Small intestine (tissue), 7 donors: ENCODE measurements around the gene TAOK1. TPM values are rescaled to one million over a fixed set of nuclear protein-coding genes. Genes with fewer than 3 reads are reported as not detected.

ENCODE experiments used
- DNase-seq, 2 donors: peaks; one replicate each; pipeline versions ENCODE4 v3.0.0 to v3.0.0-alpha.2; 2013
- FAIRE-seq: peaks from 2 replicates; lab custom pipeline; 2012; peaks lifted over from hg19 to GRCh38; lab: Jason Lieb, UNC
- H3K27ac ChIP-seq, 3 donors: one replicate each; pipeline ENCODE4 v1.5.1; 2013; ENCODE audit warnings: low read length in 2 of 3, mild to moderate bottlenecking in 2 of 3, control low read depth in 1 of 3, inconsistent platforms in 1 of 3, low read depth in 1 of 3, moderate library complexity in 1 of 3
- H3K27me3 ChIP-seq, 3 donors: one replicate each; pipeline ENCODE4 v1.6.1; 2013; ENCODE audit warnings: low read length in 3 of 3, inconsistent platforms in 1 of 3; ENCODE audit not compliant: control insufficient read depth in 3 of 3, insufficient read depth in 3 of 3
- H3K36me3 ChIP-seq, 3 donors: one replicate each; pipeline ENCODE4 v1.6.1; 2013; ENCODE audit warnings: low read length in 3 of 3, inconsistent platforms in 1 of 3, low read depth in 1 of 3, mild to moderate bottlenecking in 1 of 3, moderate library complexity in 1 of 3; ENCODE audit not compliant: control insufficient read depth in 3 of 3, insufficient read depth in 2 of 3
- H3K4me1 ChIP-seq, 3 donors: one replicate each; pipeline ENCODE4 v1.6.1; 2013; ENCODE audit warnings: low read length in 2 of 3, inconsistent platforms in 1 of 3, low read depth in 1 of 3, mild to moderate bottlenecking in 1 of 3, moderate library complexity in 1 of 3; ENCODE audit not compliant: control insufficient read depth in 3 of 3, insufficient read depth in 2 of 3
- H3K4me3 ChIP-seq, 3 donors: one replicate each; pipeline ENCODE4 v1.5.1; 2013; ENCODE audit warnings: low read length in 3 of 3, control low read depth in 1 of 3, inconsistent platforms in 1 of 3, low read depth in 1 of 3, mild to moderate bottlenecking in 1 of 3, moderate library complexity in 1 of 3
- H3K9me3 ChIP-seq, 2 donors: one replicate each; pipeline ENCODE4 v1.6.1; 2013; ENCODE audit warnings: low read depth in 1 of 2, low read length in 1 of 2; ENCODE audit not compliant: control insufficient read depth in 2 of 2, insufficient read depth in 1 of 2
- WGBS, 3 donors: extraction: QIAGEN DNeasy Blood & Tissue Kit; methylation state at CpG; one replicate each; pipeline ENCODE4 v1.1.7; 2013; 5-methylcytosine and 5-hydroxymethylcytosine counted together
- polyA plus RNA-seq, 4 donors: library from polyadenylated mRNA; stranded (reverse) in 3 of 4; unstranded in 1 of 4; fragments of 200-250 nt in 3 of 4; fragments of 120-200 nt in 1 of 4; gene quantifications; one replicate each; pipeline versions ENCODE4 v1.2.1 to v1.2.3, GENCODE V29; 2013
- donor health status: healthy with polysubstance abuse.
- donor health status: control.
- donor health status: control.
- donor health status: Bipolar disorder and iron deficiency.
- donor health status: healthy.

TAOK1 gene
- polyA plus RNA-seq, 4 donors, result 4.1 to 18.8 (median 5.9) TPM

DNA sequence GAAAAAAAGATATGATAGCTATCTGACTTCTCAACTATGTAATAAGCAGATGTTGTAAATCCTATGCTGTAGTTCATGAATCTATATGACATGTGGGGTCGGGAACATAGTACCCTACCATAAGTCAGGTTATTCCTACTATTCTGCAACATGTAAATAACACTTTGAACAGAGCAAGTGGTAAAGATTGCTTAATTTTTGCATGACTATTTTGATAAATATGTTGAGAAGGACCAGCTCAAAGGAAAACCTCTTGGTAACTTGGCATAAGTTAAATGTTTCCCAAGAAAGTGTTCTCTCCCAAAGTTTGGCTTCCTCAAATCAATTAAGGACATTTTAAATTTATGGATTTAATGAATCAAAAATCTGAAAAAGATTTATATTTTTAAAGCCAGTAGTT lies 114.5 kb downstream of the TAOK1 start:
- DNase-seq (no peak), FAIRE-seq (no peak)
- no peak overlapping the region for H3K4me3 ChIP-seq
- peaks cover 9 to 44% (median 16%) of the 10 kb centered on the region in 3 donors for H3K36me3 ChIP-seq
- H3K4me1 ChIP-seq, result no peaks in the 10 kb centered on the region
- H3K9me3 ChIP-seq, result no peaks in the 10 kb centered on the region
- no peaks in the 10 kb centered on the region for H3K27me3 ChIP-seq
- 92 to 97% (median 94%) methylated on average over 1 of the region's 1 CpG for WGBS, 3 donors
- no peak overlapping the region for H3K27ac ChIP-seq

DNA sequence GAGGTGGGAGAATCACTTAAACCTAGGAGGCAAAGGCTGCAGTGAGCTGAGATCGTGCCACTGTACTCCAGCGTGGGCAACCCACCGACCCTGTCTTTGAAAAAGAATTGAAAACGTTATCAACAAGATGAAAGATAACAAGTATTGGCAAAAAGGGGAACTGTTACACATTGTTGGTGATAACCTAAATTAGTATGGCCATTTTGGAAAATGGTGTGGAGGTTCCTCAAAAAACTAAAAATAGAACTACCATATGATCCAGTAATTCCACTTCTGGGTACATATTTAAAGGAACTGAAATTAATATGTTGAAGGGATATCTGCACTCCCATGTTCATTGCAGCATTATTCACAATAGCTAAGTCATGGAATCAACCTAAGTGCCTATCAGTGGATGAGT lies 115.7 kb downstream of the TAOK1 start:
- H3K4me3 ChIP-seq, result no peak overlapping the region
- DNase-seq (no peak), FAIRE-seq (no peak)
- no peak overlapping the region for H3K27ac ChIP-seq
- H3K36me3 ChIP-seq, result peaks cover 9 to 46% (median 12%) of the 10 kb centered on the region in 3 donors
- H3K27me3 ChIP-seq, result no peaks in the 10 kb centered on the region
- 75 to 76% (median 75%) methylated on average over 4 of the region's 4 CpGs for whole genome bisulfite sequencing, 3 donors
- H3K4me1 ChIP-seq, result no peaks in the 10 kb centered on the region
- H3K9me3 ChIP-seq, result no peaks in the 10 kb centered on the region

DNA sequence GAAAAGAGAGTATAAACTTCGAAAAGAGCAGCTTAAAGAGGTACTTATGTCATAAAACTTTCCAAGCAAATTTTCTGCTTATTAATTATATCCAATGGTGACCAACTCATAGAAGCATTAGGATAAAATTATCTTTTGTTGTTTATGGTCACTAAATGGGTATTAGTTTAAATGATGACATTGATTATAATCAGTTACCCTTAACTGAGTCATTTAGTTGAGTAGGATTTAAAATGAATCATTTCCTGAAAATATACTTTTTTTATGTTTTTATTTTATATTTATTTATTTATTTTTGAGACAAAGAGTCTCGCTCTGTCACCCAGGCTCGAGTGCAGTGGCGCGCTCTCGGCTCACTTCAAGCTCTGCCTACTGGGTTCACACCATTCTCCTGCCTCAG lies 120.8 kb downstream of the TAOK1 start:
- peaks cover 8 to 51% (median 8%) of the 10 kb centered on the region in 3 donors for H3K36me3 ChIP-seq
- H3K4me3 ChIP-seq, result no peak overlapping the region
- no peak overlapping the region for H3K27ac ChIP-seq
- no peaks in the 10 kb centered on the region for H3K4me1 ChIP-seq
- H3K9me3 ChIP-seq, result no peaks in the 10 kb centered on the region
- no peaks in the 10 kb centered on the region for H3K27me3 ChIP-seq
- FAIRE-seq (no peak), DNase-seq (no peak)
- WGBS, 3 donors, result 96 to 99% (median 96%) methylated on average over 6 of the region's 6 CpGs

DNA sequence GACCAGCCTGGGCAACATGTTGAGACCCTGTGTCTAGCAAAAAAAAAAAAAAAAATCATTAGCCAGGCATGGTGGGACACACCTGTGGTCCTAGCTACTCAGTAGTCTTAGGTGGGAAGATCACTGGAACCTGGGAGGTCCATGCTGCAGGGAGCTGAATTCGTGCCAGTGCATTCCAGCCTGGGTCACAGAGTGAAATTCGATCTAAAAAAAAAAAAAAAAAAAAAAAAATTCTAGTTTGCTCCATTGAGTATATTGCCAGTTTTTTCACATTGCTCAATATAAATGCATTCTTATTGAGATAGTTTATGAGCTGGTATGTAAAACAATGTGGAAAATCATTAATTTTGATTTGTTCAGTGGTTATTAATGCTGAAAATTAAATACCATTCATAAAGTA lies 124.6 kb downstream of the TAOK1 start:
- Histone ChIP-seq H3K27ac (no peak overlapping the region), H3K4me1 (no peaks in the 10 kb centered on the region), H3K9me3 (no peaks in the 10 kb centered on the region), H3K36me3 (peaks cover 4 to 68% (median 5%) of the 10 kb centered on the region in 3 donors), H3K27me3 (no peaks in the 10 kb centered on the region), H3K4me3 (no peak overlapping the region)
- no peak for FAIRE-seq
- 77 to 97% (median 87%) methylated on average over 2 of the region's 2 CpGs for WGBS, 3 donors
- DNase-seq, result no peak

DNA sequence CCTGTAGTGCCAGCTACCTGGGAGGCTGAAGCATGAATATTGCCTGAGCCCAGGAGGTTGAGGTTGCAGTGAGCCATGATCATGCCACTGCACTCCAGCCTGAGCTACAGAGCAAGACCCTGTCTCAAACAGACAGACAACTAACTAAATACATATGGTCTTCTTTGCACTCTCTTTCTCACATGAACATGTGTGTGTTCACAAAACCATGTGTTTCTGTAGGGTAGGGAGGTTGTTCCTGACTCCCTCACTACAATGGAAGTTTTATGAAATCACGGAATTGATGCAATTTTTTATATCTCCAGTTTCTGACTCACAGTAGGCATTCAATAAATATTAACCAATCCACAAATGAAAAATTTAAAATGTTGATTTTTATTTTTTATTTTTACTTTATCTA lies 128.2 kb downstream of the TAOK1 start:
- WGBS, 3 donors, result 94 to 100% (median 98%) methylated on average over 1 of the region's 1 CpG
- H3K4me3 ChIP-seq, result no peak overlapping the region

DNA sequence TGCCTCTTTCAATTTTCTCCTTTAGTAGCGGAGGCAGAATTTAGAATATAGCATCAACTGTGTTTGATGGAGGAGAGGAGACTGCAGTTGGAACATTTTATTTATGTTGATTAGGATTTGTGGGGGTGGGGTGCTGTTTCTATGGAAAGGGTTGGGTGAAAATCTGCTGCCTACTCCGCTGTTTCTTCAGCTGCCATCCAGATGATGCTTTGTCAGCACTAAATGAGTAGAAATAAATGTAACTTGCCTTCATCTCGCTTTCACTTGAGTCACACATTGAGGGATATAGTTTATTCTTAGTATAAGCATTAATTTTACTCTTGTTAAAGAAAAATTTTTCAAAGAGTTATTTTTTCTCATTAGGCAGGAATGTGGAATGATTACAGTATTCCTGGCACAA lies 134.5 kb downstream of the TAOK1 start:
- no peak for FAIRE-seq
- H3K36me3 ChIP-seq, result peaks cover 2 to 59% (median 10%) of the 10 kb centered on the region in 3 donors
- H3K9me3 ChIP-seq, result no peaks in the 10 kb centered on the region
- 98 to 99% (median 98%) methylated on average over 3 of the region's 3 CpGs for WGBS, 3 donors
- H3K4me3 ChIP-seq, result no peak overlapping the region
- H3K4me1 ChIP-seq, result no peaks in the 10 kb centered on the region
- H3K27me3 ChIP-seq, result no peaks in the 10 kb centered on the region
- no peak overlapping the region for H3K27ac ChIP-seq
- DNase-seq, result no peak

More for the DNA sequence above, 128.2 kb downstream of the TAOK1 start:
- H3K4me1 ChIP-seq, result no peaks in the 10 kb centered on the region
- H3K9me3 ChIP-seq, result no peaks in the 10 kb centered on the region
- H3K27me3 ChIP-seq, result no peaks in the 10 kb centered on the region
- no peak for FAIRE-seq
- peaks cover 3 to 68% (median 9%) of the 10 kb centered on the region in 3 donors for H3K36me3 ChIP-seq
- DNase-seq, result no peak
- H3K27ac ChIP-seq, result no peak overlapping the region

DNA sequence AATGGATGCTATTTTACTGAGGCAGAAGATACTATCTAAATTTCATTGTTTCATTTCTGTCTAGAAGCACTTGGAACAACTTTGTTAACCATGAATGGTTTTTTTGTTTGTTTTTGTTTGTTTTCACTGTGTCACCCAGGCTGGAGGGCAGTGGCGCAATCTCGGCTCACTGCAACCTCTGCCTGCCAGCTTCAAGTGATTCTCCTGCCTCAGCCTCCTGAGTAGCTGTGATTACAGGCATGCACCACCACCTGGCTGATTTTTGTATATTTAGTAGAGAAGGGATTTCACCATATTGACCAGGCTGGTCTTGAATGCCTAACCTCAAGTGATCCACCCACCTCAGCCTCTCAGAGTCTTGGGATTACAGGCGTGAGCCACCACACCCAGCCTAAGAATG lies 136.2 kb downstream of the TAOK1 start:
- H3K36me3 ChIP-seq, result peaks cover 2 to 50% (median 18%) of the 10 kb centered on the region in 3 donors
- FAIRE-seq, result no peak
- 94 to 99% (median 95%) methylated on average over 3 of the region's 3 CpGs for WGBS, 3 donors
- no peak overlapping the region for H3K4me3 ChIP-seq
- no peaks in the 10 kb centered on the region for H3K27me3 ChIP-seq
- no peaks in the 10 kb centered on the region for H3K9me3 ChIP-seq
- no peak for DNase-seq
- H3K4me1 ChIP-seq, result no peaks in the 10 kb centered on the region
- H3K27ac ChIP-seq, result no peak overlapping the region

DNA sequence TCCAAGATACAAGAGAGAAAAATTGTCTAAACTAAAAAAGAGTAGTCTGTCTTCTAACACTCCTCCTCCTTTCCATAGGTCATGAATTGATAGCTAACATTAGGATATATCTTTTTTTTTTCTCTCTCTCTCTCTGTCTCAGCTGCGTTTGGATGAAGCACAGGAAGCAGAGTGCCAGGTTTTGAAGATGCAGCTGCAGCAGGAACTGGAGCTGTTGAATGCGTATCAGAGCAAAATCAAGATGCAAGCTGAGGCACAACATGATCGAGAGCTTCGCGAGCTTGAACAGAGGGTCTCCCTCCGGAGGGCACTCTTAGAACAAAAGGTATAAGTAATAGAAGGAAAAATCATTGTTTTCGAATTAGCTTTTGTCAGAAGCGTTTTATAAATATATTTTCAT lies 143.8 kb downstream of the TAOK1 start:
- no peak for DNase-seq
- Histone ChIP-seq H3K4me3 (no peak overlapping the region), H3K9me3 (no peaks in the 10 kb centered on the region), H3K27me3 (no peaks in the 10 kb centered on the region), H3K27ac (no peak overlapping the region), H3K4me1 (no peaks in the 10 kb centered on the region), H3K36me3 (peaks cover 10 to 48% (median 14%) of the 10 kb centered on the region in 3 donors)
- WGBS, 3 donors, result 92 to 97% (median 97%) methylated on average over 8 of the region's 8 CpGs
- no peak for FAIRE-seq

DNA sequence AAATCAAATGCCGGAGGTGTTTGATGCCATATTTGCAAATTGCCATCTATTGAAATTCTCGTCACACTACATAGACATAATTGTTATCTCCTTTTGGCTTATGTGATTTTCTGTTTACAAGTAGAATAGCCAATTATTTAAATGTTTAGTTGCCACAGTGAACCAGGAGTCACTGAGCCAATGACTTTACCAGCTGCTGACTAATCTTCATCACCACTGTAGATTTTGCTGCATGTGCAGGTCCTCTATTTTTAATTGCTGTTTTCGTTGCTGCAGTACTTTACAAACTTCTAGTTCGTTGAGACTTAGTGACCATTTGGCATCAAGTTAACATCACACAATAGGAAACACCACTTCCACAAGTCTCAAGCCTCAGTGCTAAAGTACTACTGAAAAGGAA lies 153.9 kb downstream of the TAOK1 start:
- Histone ChIP-seq H3K27me3 (no peaks in the 10 kb centered on the region), H3K9me3 (no peaks in the 10 kb centered on the region), H3K4me1 (no peaks in the 10 kb centered on the region), H3K27ac (no peak overlapping the region), H3K36me3 (peaks cover 5 to 27% (median 5%) of the 10 kb centered on the region in 3 donors), H3K4me3 (no peak overlapping the region)
- FAIRE-seq (no peak), DNase-seq (no peak)
- 83 to 93% (median 92%) methylated on average over 4 of the region's 4 CpGs for WGBS, 3 donors
